Measurements from ENCODE around the gene ABCA8.

The ABCA8 gene

GRCh38 chr17:68943123-68943811, 11.9 kb downstream of the ABCA8 start:
- FAIRE-seq = no peak

GRCh38 chr17:68942389-68942788, 12.8 kb downstream of the ABCA8 start:
- no peak for FAIRE-seq

- no peak for FAIRE-seq
These were observed 13.4 kb downstream of the ABCA8 start for GRCh38 chr17:68941761-68942160.

GRCh38 chr17:68939195-68939594, 16.0 kb downstream of the ABCA8 start:
- no peak for FAIRE-seq

GRCh38 chr17:68937890-68938514, 17.2 kb downstream of the ABCA8 start:
- no peak for FAIRE-seq

GRCh38 chr17:68927516-68927915, 27.7 kb downstream of the ABCA8 start:
- no peak for FAIRE-seq

GRCh38 chr17:68924793-68925720, 30.1 kb downstream of the ABCA8 start:
- no peak for FAIRE-seq

GRCh38 chr17:68910789-68911431, 44.3 kb downstream of the ABCA8 start:
- no peak for FAIRE-seq

GRCh38 chr17:68910251-68910705, 44.9 kb downstream of the ABCA8 start:
- FAIRE-seq = no peak

- no peak for FAIRE-seq
These were observed 46.1 kb downstream of the ABCA8 start for GRCh38 chr17:68909066-68909465.

GRCh38 chr17:68908045-68908444, 47.1 kb downstream of the ABCA8 start:
- no peak for FAIRE-seq

- FAIRE-seq = no peak
These were observed 48.6 kb downstream of the ABCA8 start for GRCh38 chr17:68906638-68907037.

- FAIRE-seq = no peak
These were observed 51.9 kb downstream of the ABCA8 start for GRCh38 chr17:68903286-68903685.

- FAIRE-seq = no peak
These were observed 57.6 kb downstream of the ABCA8 start for GRCh38 chr17:68897557-68897956.

GRCh38 chr17:68892658-68893057, 62.5 kb downstream of the ABCA8 start:
- no peak for FAIRE-seq

GRCh38 chr17:68892193-68892592, 63.0 kb downstream of the ABCA8 start:
- FAIRE-seq = no peak

GRCh38 chr17:68886401-68886800, 68.8 kb downstream of the ABCA8 start:
- FAIRE-seq = no peak

GRCh38 chr17:68884888-68885287, 70.3 kb downstream of the ABCA8 start:
- no peak for FAIRE-seq

- no peak for FAIRE-seq
These were observed 76.8 kb downstream of the ABCA8 start for GRCh38 chr17:68878226-68878885.

- no peak for FAIRE-seq
These were observed 83.7 kb downstream of the ABCA8 start for GRCh38 chr17:68871447-68871846.

GRCh38 chr17:68870976-68871375, 84.2 kb downstream of the ABCA8 start:
- FAIRE-seq = no peak

GRCh38 chr17:68870161-68870826, 84.9 kb downstream of the ABCA8 start:
- FAIRE-seq = no peak
